ENCODE results near the gene YES1.
"Not testable (repeated sequence)": the region's sequence is repeated elsewhere in the genome, so short reads cannot be mapped to it uniquely, and the experiment has no call there.

Gene YES1

DNA sequence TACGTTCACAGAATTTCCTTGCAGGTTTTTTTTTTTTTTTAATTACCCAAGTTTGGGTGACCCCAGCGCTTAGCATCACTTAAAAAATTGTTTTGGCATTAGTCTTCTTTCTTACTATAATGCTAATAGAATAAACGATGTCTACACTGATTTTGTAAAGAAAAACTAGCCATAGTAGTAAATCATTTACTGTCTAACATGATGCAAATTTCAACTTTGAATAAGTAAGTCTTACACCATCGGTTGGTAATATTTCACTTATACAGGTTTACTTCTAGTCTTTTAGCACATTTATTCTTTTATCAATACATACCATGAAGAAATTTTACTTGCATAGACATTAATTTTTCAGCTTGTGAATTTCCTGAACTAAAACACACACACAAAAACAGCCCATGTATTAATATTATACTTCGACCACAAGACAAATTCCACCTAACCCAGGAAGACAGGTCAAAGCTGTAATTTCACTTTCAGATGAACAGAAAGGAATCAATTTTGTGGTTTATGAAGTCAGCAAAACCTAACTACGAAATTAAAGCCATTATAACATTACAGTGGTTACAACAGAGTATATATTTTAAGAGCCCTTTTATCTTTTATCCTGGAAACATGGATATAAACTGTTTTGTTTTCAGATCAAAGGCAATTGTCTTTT, 1.9 kb downstream of the YES1 start:
- Histone ChIP-seq H3K79me2 (ENCODE audit: insufficient read depth, low read length) (no peaks in the 10 kb centered on the region), H3K4me1 (ENCODE audit: insufficient read depth, low read length, severe bottlenecking) (peaks cover 13% of the 10 kb centered on the region), H3K9me3 (ENCODE audit: low read length) (no peaks in the 10 kb centered on the region), H4K20me1 (ENCODE audit: insufficient read depth, low read length) (no peaks in the 10 kb centered on the region), H3K9ac (ENCODE audit: low read length) (no peak overlapping the region), H3K36me3 (ENCODE audit: insufficient read depth, low read length) (no peaks in the 10 kb centered on the region), H3F3A (ENCODE audit: insufficient read depth, low read length) (no peaks in the 10 kb centered on the region), H3K4me3 (ENCODE audit: low read depth, low read length, poor library complexity, severe bottlenecking) (no peak overlapping the region), H3K27me3 (ENCODE audit: insufficient read depth, low read length) (no peaks in the 10 kb centered on the region), H2AFZ (ENCODE audit: low read length) (no peak overlapping the region), H3K4me2 (ENCODE audit: low read length) (no peak overlapping the region), H3K27ac (ENCODE audit: low read depth, low read length, poor library complexity, severe bottlenecking) (no peak overlapping the region), H3K9me2 (ENCODE audit: low read depth, low read length) (no peaks in the 10 kb centered on the region)
- TF ChIP-seq, protein P1, sequence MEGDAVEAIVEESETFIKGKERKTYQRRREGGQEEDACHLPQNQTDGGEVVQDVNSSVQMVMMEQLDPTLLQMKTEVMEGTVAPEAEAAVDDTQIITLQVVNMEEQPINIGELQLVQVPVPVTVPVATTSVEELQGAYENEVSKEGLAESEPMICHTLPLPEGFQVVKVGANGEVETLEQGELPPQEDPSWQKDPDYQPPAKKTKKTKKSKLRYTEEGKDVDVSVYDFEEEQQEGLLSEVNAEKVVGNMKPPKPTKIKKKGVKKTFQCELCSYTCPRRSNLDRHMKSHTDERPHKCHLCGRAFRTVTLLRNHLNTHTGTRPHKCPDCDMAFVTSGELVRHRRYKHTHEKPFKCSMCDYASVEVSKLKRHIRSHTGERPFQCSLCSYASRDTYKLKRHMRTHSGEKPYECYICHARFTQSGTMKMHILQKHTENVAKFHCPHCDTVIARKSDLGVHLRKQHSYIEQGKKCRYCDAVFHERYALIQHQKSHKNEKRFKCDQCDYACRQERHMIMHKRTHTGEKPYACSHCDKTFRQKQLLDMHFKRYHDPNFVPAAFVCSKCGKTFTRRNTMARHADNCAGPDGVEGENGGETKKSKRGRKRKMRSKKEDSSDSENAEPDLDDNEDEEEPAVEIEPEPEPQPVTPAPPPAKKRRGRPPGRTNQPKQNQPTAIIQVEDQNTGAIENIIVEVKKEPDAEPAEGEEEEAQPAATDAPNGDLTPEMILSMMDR (IDR thresholded peaks at IDR 0.05; ENCODE audit: low read length) = no peak
- TF ChIP-seq EZH2 (IDR thresholded peaks at IDR 0.05; ENCODE audit: borderline replicate concordance, low read length) = no peak

DNA sequence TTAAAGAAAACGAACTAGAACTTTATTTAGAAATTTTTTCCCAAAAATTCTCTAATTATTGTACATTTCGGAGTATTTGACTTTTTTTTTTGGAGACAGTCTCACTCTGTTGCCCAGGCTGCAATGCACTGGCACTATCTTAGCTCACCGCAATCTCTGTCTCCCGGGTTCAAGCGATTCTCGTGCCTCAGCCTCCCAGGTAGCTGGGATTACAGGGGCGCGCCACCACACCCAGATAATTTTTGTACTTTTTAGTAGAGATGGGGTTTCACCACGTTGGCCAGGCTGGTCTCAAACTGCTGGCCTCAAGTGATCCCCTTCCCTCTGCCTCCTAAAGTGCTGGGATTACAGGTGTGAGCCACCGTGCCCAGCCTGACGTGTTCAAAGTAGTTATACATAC, 2.8 kb downstream of the YES1 start:
- H3K27me3 ChIP-seq (ENCODE audit: insufficient read depth, low read length); H3K4me3 ChIP-seq (ENCODE audit: low read depth, low read length, poor library complexity, severe bottlenecking); H3K36me3 ChIP-seq (ENCODE audit: insufficient read depth, low read length); H3K9ac ChIP-seq (ENCODE audit: low read length); H2AFZ ChIP-seq (ENCODE audit: low read length); H3K4me2 ChIP-seq (ENCODE audit: low read length); H3K27ac ChIP-seq (ENCODE audit: low read depth, low read length, poor library complexity, severe bottlenecking); H3K9me3 ChIP-seq (ENCODE audit: low read length); H3F3A ChIP-seq (ENCODE audit: insufficient read depth, low read length); H4K20me1 ChIP-seq (ENCODE audit: insufficient read depth, low read length); H3K9me2 ChIP-seq (ENCODE audit: low read depth, low read length); H3K79me2 ChIP-seq (ENCODE audit: insufficient read depth, low read length): not testable (repeated sequence)
- H3K4me1 ChIP-seq (ENCODE audit: insufficient read depth, low read length, severe bottlenecking) = peaks cover 13% of the 10 kb centered on the region

DNA sequence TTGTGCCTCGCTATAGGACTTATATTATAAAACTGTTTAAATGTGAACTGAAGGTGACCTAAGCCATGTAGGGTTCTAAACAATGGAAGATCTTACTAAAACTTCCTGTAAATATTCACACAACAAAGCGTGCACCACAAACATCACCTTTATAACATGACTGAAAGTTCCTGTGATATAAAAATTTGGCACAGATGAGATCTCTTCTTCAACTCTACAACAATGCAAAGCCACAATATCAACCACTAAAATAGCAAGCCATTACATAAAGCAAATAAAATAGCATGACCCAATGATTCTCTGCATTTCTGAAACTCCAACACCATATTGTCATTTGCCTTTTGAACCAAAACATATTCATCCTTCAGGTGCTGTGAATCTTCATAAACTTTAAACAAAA, 3.5 kb downstream of the YES1 start:
- H3K79me2 ChIP-seq (ENCODE audit: insufficient read depth, low read length) = no peaks in the 10 kb centered on the region

More for the DNA sequence above, 3.5 kb downstream of the YES1 start:
- H3K27me3 ChIP-seq (ENCODE audit: insufficient read depth, low read length) = no peaks in the 10 kb centered on the region
- no peak overlapping the region for H3K4me3 ChIP-seq (ENCODE audit: low read depth, low read length, poor library complexity, severe bottlenecking)
- no peak overlapping the region for H3K4me2 ChIP-seq (ENCODE audit: low read length)
- TF ChIP-seq, protein P1 (IDR thresholded peaks at IDR 0.05; ENCODE audit: low read length) = no peak
- no peak for TF ChIP-seq EZH2 (IDR thresholded peaks at IDR 0.05; ENCODE audit: borderline replicate concordance, low read length)
- H2AFZ ChIP-seq (ENCODE audit: low read length) = no peak overlapping the region
- no peak overlapping the region for H3K9ac ChIP-seq (ENCODE audit: low read length)
- H3K27ac ChIP-seq (ENCODE audit: low read depth, low read length, poor library complexity, severe bottlenecking) = no peak overlapping the region
- no peaks in the 10 kb centered on the region for H4K20me1 ChIP-seq (ENCODE audit: insufficient read depth, low read length)
- H3K36me3 ChIP-seq (ENCODE audit: insufficient read depth, low read length) = no peaks in the 10 kb centered on the region
- H3K9me3 ChIP-seq (ENCODE audit: low read length) = no peaks in the 10 kb centered on the region
- H3K4me1 ChIP-seq (ENCODE audit: insufficient read depth, low read length, severe bottlenecking) = peaks cover 13% of the 10 kb centered on the region
- no peaks in the 10 kb centered on the region for H3K9me2 ChIP-seq (ENCODE audit: low read depth, low read length)
- H3F3A ChIP-seq (ENCODE audit: insufficient read depth, low read length) = no peaks in the 10 kb centered on the region
